K562 (cell line): ENCODE measurements around the gene RELA. TPM values are rescaled to one million over a fixed set of nuclear protein-coding genes. Genes with fewer than 3 reads are reported as not detected.

ENCODE experiments used
- ATAC-seq: fragments of 200-7000 bp; cut with Tn5 transposase; 3 replicates; pipeline ENCODE4 v1.9.1; 2020; ENCODE audit warnings: moderate library complexity
- BruUV-seq: library from RNA; stranded (reverse); fragments of 400-500 nt; replicated peaks from 2 replicates; lab custom pipeline; 2021; lab: Mats Ljungman, UMichigan
- CTCF ChIA-PET: fragments of 300-600 bp; formaldehyde crosslinking; extraction: SDS; loops from one replicate; lab custom pipeline; 2021; ENCODE audit warnings: low intra/inter-chr PET ratio; lab: Yijun Ruan, JAX
- POLR2A ChIA-PET: fragments of 300-600, 350-650 bp; sonication (Branson Sonifier 250); formaldehyde crosslinking; extraction: SDS; loops from one replicate; lab custom pipeline; 2021; ENCODE audit warnings: antibody characterized with exemption, inconsistent platforms; lab: Yijun Ruan, JAX
- DNase-seq, 4 experiments: peaks; one replicate each; pipeline versions ENCODE4 v3.0.0 to v3.0.0-alpha.2; 2011 to 2018; ENCODE audit warnings: low spot score in 3 of 4, mixed read lengths in 3 of 4; ENCODE audit errors: extremely low read depth in 1 of 4
- FAIRE-seq: peaks from 2 replicates; lab custom pipeline; 2011; peaks lifted over from hg19 to GRCh38; lab: Jason Lieb, UNC
- H2AFZ ChIP-seq: 2 replicates; pipeline ENCODE4 v1.6.0; 2011; ENCODE audit warnings: low read depth, low read length, control low read depth, inconsistent platforms
- H3K27ac ChIP-seq: fragments of 200-600 bp; 3 replicates; pipeline ENCODE4 v1.8.0; 2011; ENCODE audit warnings: low read depth, mild to moderate bottlenecking, control low read depth, inconsistent platforms, low read length, moderate library complexity, mixed read lengths; ENCODE audit errors: extremely low read depth
- H3K27me3 ChIP-seq, 2 experiments: fragments of 300-600 bp in 1 of 2; 2 replicates in 1 of 2; 3 replicates in 1 of 2; pipeline versions ENCODE4 v1.6.0 to v1.8.0; 2011; ENCODE audit warnings: inconsistent platforms in 2 of 2, low read length in 2 of 2, mild to moderate bottlenecking in 1 of 2, mixed read lengths in 1 of 2, moderate library complexity in 1 of 2; ENCODE audit not compliant: control insufficient read depth in 2 of 2, insufficient read depth in 2 of 2
- H3K36me3 ChIP-seq: fragments of 300-600 bp; 3 replicates; pipeline ENCODE4 v1.8.0; 2011; ENCODE audit warnings: mild to moderate bottlenecking, low read length, inconsistent platforms; ENCODE audit not compliant: control insufficient read depth, insufficient read depth
- H3K4me1 ChIP-seq, 2 experiments: fragments of 200-600 bp in 1 of 2; replicated peaks in 1 of 2; 2 replicates in 1 of 2; 3 replicates in 1 of 2; pipeline versions ENCODE4 v1.5.1 to v1.8.0; 2011; ENCODE audit warnings: inconsistent platforms in 2 of 2, low read length in 2 of 2, mild to moderate bottlenecking in 1 of 2, mixed read lengths in 1 of 2, moderate library complexity in 1 of 2; ENCODE audit not compliant: control insufficient read depth in 2 of 2, insufficient read depth in 2 of 2
- H3K4me2 ChIP-seq: 2 replicates; pipeline ENCODE4 v1.6.1; 2011; ENCODE audit warnings: low read length, control low read depth, inconsistent platforms, mixed read lengths; ENCODE audit not compliant: insufficient read depth
- H3K4me3 ChIP-seq: fragments of 200-600 bp; sonication (generic), shearing (Covaris generic); 2 replicates; pipeline ENCODE4 v1.5.1; 2016; ENCODE audit warnings: control low read depth, inconsistent platforms
- H3K79me2 ChIP-seq: fragments of 200-600 bp; 3 replicates; pipeline ENCODE4 v1.8.0; 2011; ENCODE audit warnings: low read length, inconsistent platforms; ENCODE audit not compliant: control insufficient read depth, insufficient read depth
- H3K9ac ChIP-seq, 2 experiments: 2 replicates each; pipeline versions ENCODE4 v1.6.0 to v1.6.1; 2011; ENCODE audit warnings: low read depth in 2 of 2, low read length in 2 of 2, control low read depth in 1 of 2, inconsistent platforms in 1 of 2, mild to moderate bottlenecking in 1 of 2, mixed read lengths in 1 of 2; ENCODE audit not compliant: insufficient read depth in 1 of 2
- H3K9me1 ChIP-seq: one replicate; pipeline ENCODE4 v1.6.0; 2011; ENCODE audit warnings: inconsistent platforms, mild to moderate bottlenecking, low read length, moderate library complexity; ENCODE audit not compliant: control insufficient read depth, insufficient read depth
- H3K9me3 ChIP-seq: replicated peaks from 2 replicates; pipeline ENCODE4 v1.5.1; 2011; ENCODE audit warnings: low read depth, low read length, inconsistent platforms; ENCODE audit not compliant: control insufficient read depth, insufficient read depth
- H4K20me1 ChIP-seq: replicated peaks from 2 replicates; pipeline ENCODE4 v1.6.1; 2011; ENCODE audit warnings: low read length, inconsistent platforms, mixed read lengths; ENCODE audit not compliant: control insufficient read depth, insufficient read depth
- BCOR ChIP-seq: fragments of 450-650 bp; IDR thresholded peaks from 2 replicates; pipeline ENCODE4 v1.6.1; 2016
- FOXA3 ChIP-seq, 2 experiments: fragments of 450-650 bp in 1 of 2; sonication (generic) in 1 of 2; formaldehyde crosslinking; IDR thresholded peaks in 1 of 2; conservative IDR thresholded peaks in 1 of 2; 2 replicates each; pipeline versions ENCODE4 v1.4.0 to v1.8.0; 2020 to 2022; ENCODE audit warnings: mild to moderate bottlenecking in 2 of 2, missing genetic modification reagents in 1 of 2
- ID3 ChIP-seq, 2 experiments: fragments of 250-450 bp in 1 of 2; fragments of 450-650 bp in 1 of 2; sonication (Bioruptor Pico) in 1 of 2; IDR thresholded peaks; 2 replicates each; pipeline versions ENCODE4 v1.6.1 to v1.8.0; 2016 to 2021; ENCODE audit warnings: mild to moderate bottlenecking in 2 of 2, moderate library complexity in 2 of 2, missing compliant biosample characterization in 1 of 2, missing genetic modification characterization in 1 of 2
- MTA1 ChIP-seq: fragments of 450-650 bp; IDR thresholded peaks from 2 replicates; pipeline ENCODE4 v1.6.1; 2017; ENCODE audit warnings: borderline replicate concordance
- PHB2 ChIP-seq: fragments of 450-650 bp; IDR thresholded peaks from 2 replicates; pipeline ENCODE4 v1.6.1; 2017; ENCODE audit warnings: low read depth
- RBM25 ChIP-seq: fragments of 200-400 bp; formaldehyde crosslinking; IDR thresholded peaks from 2 replicates; pipeline ENCODE4 v1.6.1; 2018; ENCODE audit warnings: low read length, low read depth, moderate library complexity; ENCODE audit not compliant: severe bottlenecking
- SPI1 ChIP-seq: IDR thresholded peaks from 2 replicates; pipeline ENCODE4 v1.6.1; 2011; ENCODE audit warnings: low read depth, low read length, control low read depth, borderline replicate concordance
- ZNF121 ChIP-seq: sonication (generic); formaldehyde crosslinking; conservative IDR thresholded peaks from 2 replicates; pipeline ENCODE4 v1.8.0; 2022; ENCODE audit warnings: missing genetic modification reagents
- ZNF24 ChIP-seq: fragments of 450-650 bp; IDR thresholded peaks from 2 replicates; pipeline ENCODE4 v1.6.1; 2016
- ZNF57 ChIP-seq: fragments of 450-650 bp; formaldehyde crosslinking; IDR thresholded peaks from 2 replicates; pipeline ENCODE4 v1.4.0; 2020; ENCODE audit warnings: mild to moderate bottlenecking, moderate library complexity
- ZNF695 ChIP-seq: fragments of 450-650 bp; formaldehyde crosslinking; IDR thresholded peaks from 2 replicates; pipeline ENCODE4 v1.4.0; 2020; ENCODE audit warnings: mild to moderate bottlenecking, moderate library complexity
- WGBS: fragments of 100-300 bp; shearing (Covaris generic); methylation state at CpG from one replicate; pipeline ENCODE4 v1.1.6; 2016; ENCODE audit warnings: low coverage, mixed read lengths; ENCODE audit not compliant: insufficient coverage; ENCODE audit errors: missing lambda C conversion rate; 5-methylcytosine and 5-hydroxymethylcytosine counted together
- in situ Hi-C: fragments of 300-500 bp; cut with MboI; formaldehyde crosslinking; loops from 4 replicates; pipeline ENCODE4 v1.15.0; 2018; ENCODE audit warnings: inconsistent platforms, mixed read lengths
- intact Hi-C: fragments of 100-400 bp; cut with micrococcal nuclease; formaldehyde crosslinking; loops from 2 replicates; pipeline ENCODE4 v1.14.2; 2022
- polyA plus RNA-seq, 8 experiments: library from polyadenylated mRNA; depleted of rRNA in 4 of 8; stranded (reverse) in 5 of 8; unstranded in 3 of 8; fragments of >200 nt; fragmentation: Nextera tagmentation in 2 of 8; fragmentation: Illumina TruSeq in 1 of 8; extraction: Ambion mirVana in 2 of 8; extraction: Trizol in 1 of 8; gene quantifications; 2 replicates each; pipeline versions ENCODE4 v1.2.1 to v1.2.3, GENCODE V29; 2011 to 2014; ENCODE audit warnings: inconsistent platforms in 1 of 8, missing spikeins in 1 of 8
- total RNA-seq, 7 experiments: library from RNA; depleted of rRNA in 6 of 7; stranded (reverse); fragments of >200 nt in 6 of 7; fragmentation: Illumina TruSeq in 2 of 7; extraction: Trizol in 2 of 7; gene quantifications; 2 replicates each; pipeline versions ENCODE4 v1.2.1 to v1.2.3, GENCODE V29; 2011 to 2021; ENCODE audit warnings: low replicate concordance in 1 of 7

The RELA gene
- total and polyA plus RNA-seq, 9 of the 15 experiments (the other 6 are each of a cell fraction or from before 2014, with no cell fraction given), result 6.0 to 67.4 (median 20.6) TPM

GRCh38 chr11:65672982-65673381 is 10.3 kb upstream of the RELA start:
- BruUV-seq, result no TSS peak
- H2AFZ ChIP-seq, result no peak overlapping the region
- H3K79me2 ChIP-seq, result no peaks in the 10 kb centered on the region
- DNase-seq, result no peak
- H3K9me3 ChIP-seq, result no peaks in the 10 kb centered on the region
- in situ Hi-C loops (no loop called here), intact Hi-C loops (no loop called here)
- no peaks in the 10 kb centered on the region for H3K9me1 ChIP-seq
- no peaks in the 10 kb centered on the region for H3K4me1 ChIP-seq
- no peaks in the 10 kb centered on the region for H4K20me1 ChIP-seq
- H3K27me3 ChIP-seq, result no peaks in the 10 kb centered on the region
- H3K4me3 ChIP-seq, result no peak overlapping the region
- no peak overlapping the region for H3K4me2 ChIP-seq
- CTCF ChIA-PET, result no interaction called here
- no peak for TF ChIP-seq PHB2
- TF ChIP-seq BCOR, result peak; percentile 40; the same call in 1 of the 2 replicates
- no peak for TF ChIP-seq FOXA3 (CRISPR knock-in tag; conservative IDR thresholded peaks at IDR 0.05 in 1 of 2, IDR thresholded peaks at IDR 0.05 in 1 of 2)
- TF ChIP-seq SPI1, result no peak
- TF ChIP-seq ZNF121 (CRISPR knock-in tag), result peak; percentile 94
- TF ChIP-seq ID3 (CRISPR knock-in tag; IDR thresholded peaks at IDR 0.05), result no peak
- no peak for TF ChIP-seq ID3 (tag; IDR thresholded peaks at IDR 0.05)
- peak; percentile 50 for TF ChIP-seq RBM25
- TF ChIP-seq ZNF24, result no peak
- TF ChIP-seq ZNF57, result no peak
- no peak for TF ChIP-seq MTA1
- TF ChIP-seq ZNF695, result no peak
- no peak overlapping the region for H3K9ac ChIP-seq
- no peak overlapping the region for H3K27ac ChIP-seq
- POLR2A ChIA-PET, result interaction anchor here (0.8 kb wide), 1 partner anchor 10 kb away, joined by 3 read pairs; no protein-coding TSS in a partner anchor
- FAIRE-seq, result no peak
- no peak for ATAC-seq
- no peaks in the 10 kb centered on the region for H3K36me3 ChIP-seq
- WGBS, result 14% methylated on average over 1 of the region's 2 CpGs
